Measurements from ENCODE around the gene PTPN4.
A peak's percentile ranks its signal among the peaks of the same experiment; 100 is the strongest.

PTPN4 gene

DNA sequence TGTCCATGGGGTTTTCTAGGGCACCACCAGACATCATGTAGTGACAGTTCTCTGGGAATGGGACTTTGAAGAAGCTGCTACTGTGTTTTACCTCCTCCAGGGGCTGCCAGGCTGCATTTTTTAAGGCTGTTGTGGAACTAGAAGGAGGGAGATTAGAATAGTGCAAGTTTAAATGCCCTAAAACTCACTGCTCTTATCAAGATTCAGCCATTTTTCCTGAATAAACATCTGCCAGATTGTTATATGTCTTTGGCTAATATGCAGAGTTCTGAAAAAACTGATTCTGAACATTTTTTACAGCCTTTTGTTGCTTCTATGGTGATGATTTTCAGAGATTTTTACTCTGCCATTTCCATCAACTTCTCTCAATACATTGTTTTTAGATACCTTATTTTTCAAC lies 244.5 kb downstream of the PTPN4 start:
- Histone ChIP-seq H3K27ac (ENCODE audit: insufficient read depth, low read length, poor library complexity, severe bottlenecking) (no peak overlapping the region), H3K4me1 (ENCODE audit: control insufficient read depth, insufficient read depth, low read length, poor library complexity, severe bottlenecking) (no peaks in the 10 kb centered on the region), H3K9me3 (ENCODE audit: control insufficient read depth, low read length) (no peaks in the 10 kb centered on the region), H3K4me3 (ENCODE audit: insufficient read depth, low read depth, low read length, poor library complexity, severe bottlenecking) (no peak overlapping the region), H3K27me3 (replicated peaks; ENCODE audit: control insufficient read depth, insufficient read depth, low read length, poor library complexity, severe bottlenecking) (no peaks in the 10 kb centered on the region), H3K36me3 (ENCODE audit: control insufficient read depth, insufficient read depth, low read length) (no peaks in the 10 kb centered on the region)
- DNase-seq = no peak

DNA sequence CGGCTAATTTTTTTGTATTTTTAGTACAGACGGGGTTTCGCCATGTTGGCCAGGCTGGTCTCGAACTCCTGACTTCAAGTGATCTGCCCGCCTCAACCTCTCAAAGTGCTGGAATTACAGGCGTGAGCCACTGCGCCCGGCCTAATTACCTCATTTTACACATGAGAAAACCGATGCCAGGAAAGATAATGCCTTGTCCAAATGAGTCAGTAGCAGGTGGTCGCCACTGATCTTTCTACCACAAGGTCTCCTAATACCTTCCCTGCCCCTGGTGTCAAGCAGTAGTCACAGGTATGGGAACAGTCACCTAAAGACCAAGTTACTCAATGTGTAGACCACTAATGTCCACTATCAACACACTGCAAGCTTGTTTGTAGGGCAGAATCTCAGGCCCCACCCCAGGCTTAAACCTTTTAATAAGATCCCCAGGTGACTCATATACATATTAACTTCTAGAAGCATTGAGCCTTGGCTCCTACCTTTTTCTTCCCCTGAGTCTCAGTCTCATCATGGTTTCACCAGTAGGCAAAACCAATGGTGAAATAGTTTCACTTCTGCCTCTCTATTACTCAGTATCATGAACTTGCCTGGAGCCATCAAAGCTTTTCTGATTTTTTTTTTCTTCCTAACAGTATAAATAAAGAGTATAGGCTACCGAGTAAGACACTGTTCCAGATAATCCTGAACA lies 246.3 kb downstream of the PTPN4 start:
- no peak overlapping the region for H3K4me3 ChIP-seq (ENCODE audit: insufficient read depth, low read depth, low read length, poor library complexity, severe bottlenecking)
- no peaks in the 10 kb centered on the region for H3K36me3 ChIP-seq (ENCODE audit: control insufficient read depth, insufficient read depth, low read length)
- H3K9me3 ChIP-seq (ENCODE audit: control insufficient read depth, low read length) = no peaks in the 10 kb centered on the region
- DNase-seq = no peak
- no peaks in the 10 kb centered on the region for H3K4me1 ChIP-seq (ENCODE audit: control insufficient read depth, insufficient read depth, low read length, poor library complexity, severe bottlenecking)
- H3K27ac ChIP-seq (ENCODE audit: insufficient read depth, low read length, poor library complexity, severe bottlenecking) = no peak overlapping the region
- H3K27me3 ChIP-seq (replicated peaks; ENCODE audit: control insufficient read depth, insufficient read depth, low read length, poor library complexity, severe bottlenecking) = no peaks in the 10 kb centered on the region

DNA sequence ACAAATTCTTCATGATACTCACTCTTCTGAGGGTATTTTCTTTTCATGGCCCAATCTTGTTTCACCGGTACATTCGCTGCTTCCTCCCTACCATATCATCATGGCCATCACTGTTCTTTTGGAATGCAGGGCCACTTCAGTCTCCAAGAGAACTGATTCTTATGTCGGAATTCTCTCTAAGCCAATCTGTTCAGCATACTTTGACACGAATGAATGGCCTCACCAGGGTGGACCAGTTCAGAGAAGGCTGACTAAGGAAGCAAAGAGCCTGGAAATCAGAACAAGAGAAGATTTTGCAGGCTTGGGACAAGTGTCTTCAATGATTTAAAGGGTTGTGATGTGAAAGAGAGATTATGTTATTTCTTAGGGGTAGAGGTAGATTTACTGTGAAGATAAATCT lies 248.1 kb downstream of the PTPN4 start:
- no peak for DNase-seq
- Histone ChIP-seq H3K9me3 (ENCODE audit: control insufficient read depth, low read length) (no peaks in the 10 kb centered on the region), H3K36me3 (ENCODE audit: control insufficient read depth, insufficient read depth, low read length) (no peaks in the 10 kb centered on the region), H3K27ac (ENCODE audit: insufficient read depth, low read length, poor library complexity, severe bottlenecking) (no peak overlapping the region), H3K4me1 (ENCODE audit: control insufficient read depth, insufficient read depth, low read length, poor library complexity, severe bottlenecking) (no peaks in the 10 kb centered on the region), H3K27me3 (replicated peaks; ENCODE audit: control insufficient read depth, insufficient read depth, low read length, poor library complexity, severe bottlenecking) (no peaks in the 10 kb centered on the region), H3K4me3 (ENCODE audit: insufficient read depth, low read depth, low read length, poor library complexity, severe bottlenecking) (no peak overlapping the region)

DNA sequence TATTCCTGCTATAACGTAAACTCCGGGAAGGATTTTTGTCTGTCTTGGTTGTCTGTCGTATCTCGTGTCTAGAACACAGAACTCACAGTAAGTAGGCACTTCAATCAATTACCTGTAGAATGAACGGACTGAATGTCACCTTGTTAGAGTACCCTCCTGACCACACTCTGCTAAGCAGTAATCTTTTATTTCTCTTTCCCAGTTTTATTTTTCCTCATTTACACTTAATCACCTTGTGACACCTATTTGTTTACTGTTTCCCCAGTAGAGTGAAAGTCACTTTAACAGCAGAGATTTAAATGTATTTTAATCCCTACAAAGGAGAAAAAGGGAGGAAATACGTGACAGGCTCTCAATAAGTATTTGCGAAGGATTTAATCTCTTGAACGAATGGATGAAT lies 252.6 kb downstream of the PTPN4 start:
- DNase-seq = no peak
- H3K4me3 ChIP-seq (ENCODE audit: insufficient read depth, low read depth, low read length, poor library complexity, severe bottlenecking) = peak overlapping the region; percentile 77
- H3K9me3 ChIP-seq (ENCODE audit: control insufficient read depth, low read length) = no peaks in the 10 kb centered on the region
- no peaks in the 10 kb centered on the region for H3K36me3 ChIP-seq (ENCODE audit: control insufficient read depth, insufficient read depth, low read length)
- peaks cover 5% of the 10 kb centered on the region for H3K4me1 ChIP-seq (ENCODE audit: control insufficient read depth, insufficient read depth, low read length, poor library complexity, severe bottlenecking)
- no peak overlapping the region for H3K27ac ChIP-seq (ENCODE audit: insufficient read depth, low read length, poor library complexity, severe bottlenecking)
- no peaks in the 10 kb centered on the region for H3K27me3 ChIP-seq (replicated peaks; ENCODE audit: control insufficient read depth, insufficient read depth, low read length, poor library complexity, severe bottlenecking)

DNA sequence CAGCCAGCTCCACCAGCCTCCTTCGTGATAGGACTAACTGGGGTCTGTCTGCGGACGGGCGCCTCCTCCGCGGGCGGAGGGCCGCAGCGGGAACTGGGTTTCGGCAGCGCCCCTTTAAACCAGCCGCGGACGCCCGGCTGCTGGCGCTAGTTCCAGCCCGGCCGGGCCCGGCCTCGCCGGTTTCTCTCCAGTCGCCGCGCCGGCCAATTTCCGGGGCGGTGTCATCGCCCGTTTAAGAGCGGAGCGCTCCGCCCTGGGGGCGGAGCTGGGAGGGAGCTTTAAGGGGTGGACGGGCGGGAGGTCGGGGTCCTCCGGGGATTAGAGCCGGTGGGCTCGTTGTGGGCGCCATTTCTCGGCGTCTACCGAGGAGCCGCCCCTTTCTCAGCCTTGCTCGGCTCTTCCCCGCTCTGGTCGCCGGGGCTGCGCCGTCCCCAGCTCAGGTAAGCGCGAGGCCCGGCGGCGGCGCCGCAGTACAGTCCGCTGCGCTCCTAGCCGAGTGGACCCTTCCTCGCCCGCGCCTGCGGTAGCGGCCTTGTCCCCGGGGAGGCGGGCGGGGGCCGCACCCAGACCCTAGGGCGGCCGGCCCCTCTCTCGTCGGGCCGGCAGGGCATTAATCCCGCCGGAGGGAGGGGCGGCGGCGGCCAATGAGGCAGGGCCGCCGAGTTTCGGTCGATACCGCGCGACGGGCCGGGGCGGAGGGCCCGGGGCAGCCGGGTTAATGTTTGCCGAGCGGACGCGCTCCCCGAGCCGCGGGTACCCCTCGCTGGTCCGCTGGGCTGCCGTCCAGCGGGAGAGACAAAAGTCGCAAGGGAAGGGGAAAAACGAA lies 253.3 kb downstream of the PTPN4 start, which contains the start of gene EPB41L5:
EPB41L5 (plus strand) TSS at position 307 of the 826 bp plus-strand sequence. CDS start 6,008 bp downstream, outside the sequence.
- Histone ChIP-seq H3K4me1 (ENCODE audit: control insufficient read depth, insufficient read depth, low read length, poor library complexity, severe bottlenecking) (peaks cover 5% of the 10 kb centered on the region), H3K27ac (ENCODE audit: insufficient read depth, low read length, poor library complexity, severe bottlenecking) (peak within 1 kb of the TSS; percentile 58), H3K27me3 (replicated peaks; ENCODE audit: control insufficient read depth, insufficient read depth, low read length, poor library complexity, severe bottlenecking) (no peaks in the 10 kb centered on the region), H3K4me3 (ENCODE audit: insufficient read depth, low read depth, low read length, poor library complexity, severe bottlenecking) (peak within 1 kb of the TSS; percentile 77), H3K36me3 (ENCODE audit: control insufficient read depth, insufficient read depth, low read length) (no peaks in the 10 kb centered on the region), H3K9me3 (ENCODE audit: control insufficient read depth, low read length) (no peaks in the 10 kb centered on the region)
- DNase-seq = peak; percentile 60 to 67 (median 65)

DNA sequence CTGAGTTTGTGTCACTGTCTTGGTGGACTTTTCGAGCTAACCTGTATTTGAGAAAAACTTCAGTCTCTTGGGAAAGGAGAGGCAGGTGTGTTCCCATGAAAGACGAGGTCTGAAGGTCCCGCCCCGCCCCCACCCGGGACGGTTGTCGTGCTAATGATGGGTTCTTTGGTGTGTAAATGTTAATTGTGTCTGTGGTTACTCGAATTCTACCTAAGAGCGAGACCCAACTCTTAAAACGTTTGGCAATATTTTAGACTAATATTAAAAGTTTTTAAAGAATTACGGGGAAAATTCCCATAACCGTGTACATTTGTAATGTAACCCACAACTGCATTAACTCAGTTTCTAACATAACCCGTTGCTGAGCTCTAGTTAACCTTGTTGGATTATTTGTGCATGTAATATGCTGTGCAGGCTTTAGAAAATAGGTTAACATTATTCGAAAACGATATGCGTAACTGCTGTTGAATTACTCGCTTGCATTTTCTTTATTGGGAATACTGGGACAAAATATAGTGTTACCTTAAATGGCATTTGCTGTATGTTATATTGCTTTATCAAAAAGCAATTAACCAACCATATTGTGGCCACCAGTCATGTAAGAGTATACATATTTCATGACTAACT lies 254.0 kb downstream of the PTPN4 start:
- no peaks in the 10 kb centered on the region for H3K9me3 ChIP-seq (ENCODE audit: control insufficient read depth, low read length)
- DNase-seq = no peak
- H3K4me3 ChIP-seq (ENCODE audit: insufficient read depth, low read depth, low read length, poor library complexity, severe bottlenecking) = peak overlapping the region; percentile 77
- H3K4me1 ChIP-seq (ENCODE audit: control insufficient read depth, insufficient read depth, low read length, poor library complexity, severe bottlenecking) = peaks cover 5% of the 10 kb centered on the region
- peak overlapping the region; percentile 58 for H3K27ac ChIP-seq (ENCODE audit: insufficient read depth, low read length, poor library complexity, severe bottlenecking)
- H3K27me3 ChIP-seq (replicated peaks; ENCODE audit: control insufficient read depth, insufficient read depth, low read length, poor library complexity, severe bottlenecking) = no peaks in the 10 kb centered on the region
- no peaks in the 10 kb centered on the region for H3K36me3 ChIP-seq (ENCODE audit: control insufficient read depth, insufficient read depth, low read length)

DNA sequence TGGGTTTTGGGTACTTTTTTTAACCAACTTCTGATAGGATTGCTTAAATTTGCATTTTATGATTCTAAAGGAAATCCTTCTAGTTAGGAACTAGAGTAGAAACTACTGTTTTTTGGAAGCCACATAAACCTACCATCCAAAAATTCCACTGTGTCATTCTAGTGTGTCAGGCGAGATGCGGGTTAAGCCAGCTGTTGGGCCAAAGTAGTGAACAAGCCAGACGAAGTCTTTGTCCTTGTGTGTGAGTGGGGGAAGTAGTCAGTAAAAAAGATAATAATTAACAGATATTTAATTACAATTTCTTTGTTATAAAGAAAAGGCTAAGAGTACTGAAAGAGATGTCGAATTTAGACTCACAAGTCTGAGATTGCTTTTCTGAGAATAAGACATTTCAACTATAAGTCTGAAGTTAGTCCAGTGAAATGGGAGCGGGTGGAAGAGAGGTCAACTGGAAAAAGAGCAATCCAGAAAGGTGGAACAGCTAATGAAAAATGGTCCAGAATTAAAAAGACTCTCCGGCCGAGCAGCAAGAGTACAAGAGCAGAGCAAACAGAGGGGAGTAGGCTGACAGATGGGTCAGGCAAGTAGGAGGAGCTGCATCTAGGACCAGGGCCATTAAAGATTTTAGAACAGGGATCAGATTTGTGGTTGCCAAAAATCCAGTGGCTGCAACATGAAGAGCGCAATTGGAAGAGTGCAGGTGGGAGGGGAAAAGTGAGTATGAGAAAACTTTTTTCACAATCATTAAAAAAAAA lies 254.7 kb downstream of the PTPN4 start:
- no peaks in the 10 kb centered on the region for H3K9me3 ChIP-seq (ENCODE audit: control insufficient read depth, low read length)
- no peak overlapping the region for H3K4me3 ChIP-seq (ENCODE audit: insufficient read depth, low read depth, low read length, poor library complexity, severe bottlenecking)
- H3K27me3 ChIP-seq (replicated peaks; ENCODE audit: control insufficient read depth, insufficient read depth, low read length, poor library complexity, severe bottlenecking) = no peaks in the 10 kb centered on the region
- DNase-seq = no peak
- no peaks in the 10 kb centered on the region for H3K36me3 ChIP-seq (ENCODE audit: control insufficient read depth, insufficient read depth, low read length)
- no peak overlapping the region for H3K27ac ChIP-seq (ENCODE audit: insufficient read depth, low read length, poor library complexity, severe bottlenecking)
- H3K4me1 ChIP-seq (ENCODE audit: control insufficient read depth, insufficient read depth, low read length, poor library complexity, severe bottlenecking) = peaks cover 5% of the 10 kb centered on the region

DNA sequence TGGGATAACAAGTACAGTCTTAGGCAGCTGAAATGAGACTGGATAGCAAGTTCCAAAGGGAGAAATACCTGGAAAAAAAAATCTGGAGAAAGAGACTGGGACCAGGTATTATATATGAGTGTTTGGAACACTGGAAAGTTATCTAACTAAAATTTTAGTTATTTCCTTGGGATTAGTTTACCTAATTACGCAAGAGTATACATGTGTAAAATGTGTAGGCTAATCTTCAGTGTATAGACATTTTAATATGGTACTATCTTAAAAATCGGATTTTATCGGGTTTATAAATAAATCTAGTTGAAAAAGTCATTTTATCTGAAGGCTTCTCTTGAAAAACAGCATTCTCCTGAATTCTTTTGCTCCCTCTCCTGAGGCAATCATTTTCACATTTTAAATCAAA lies 257.1 kb downstream of the PTPN4 start:
- no peak for DNase-seq
- H3K4me3 ChIP-seq (ENCODE audit: insufficient read depth, low read depth, low read length, poor library complexity, severe bottlenecking) = no peak overlapping the region
- H3K27ac ChIP-seq (ENCODE audit: insufficient read depth, low read length, poor library complexity, severe bottlenecking) = no peak overlapping the region
- no peaks in the 10 kb centered on the region for H3K27me3 ChIP-seq (replicated peaks; ENCODE audit: control insufficient read depth, insufficient read depth, low read length, poor library complexity, severe bottlenecking)
- no peaks in the 10 kb centered on the region for H3K36me3 ChIP-seq (ENCODE audit: control insufficient read depth, insufficient read depth, low read length)
- H3K4me1 ChIP-seq (ENCODE audit: control insufficient read depth, insufficient read depth, low read length, poor library complexity, severe bottlenecking) = peaks cover 5% of the 10 kb centered on the region
- no peaks in the 10 kb centered on the region for H3K9me3 ChIP-seq (ENCODE audit: control insufficient read depth, low read length)

DNA sequence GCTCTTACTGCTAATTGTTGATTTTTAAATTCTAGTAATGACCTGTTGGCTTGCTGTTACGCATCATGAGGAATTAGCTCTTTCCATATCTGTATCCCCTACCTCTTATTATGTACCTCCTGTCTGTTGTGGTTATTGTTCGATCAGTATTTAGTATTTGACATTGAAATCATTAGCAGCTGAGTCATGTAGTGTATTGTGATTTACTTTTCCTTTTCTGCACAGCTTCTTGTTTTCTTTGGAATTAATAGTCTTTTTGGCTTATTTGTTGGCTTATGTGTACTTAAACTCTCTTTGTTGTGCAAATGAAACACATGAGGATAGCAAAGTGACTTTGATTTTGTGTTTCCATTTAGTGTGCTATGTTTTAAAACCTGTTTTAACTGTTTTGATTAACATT lies 257.5 kb downstream of the PTPN4 start:
- H3K27ac ChIP-seq (ENCODE audit: insufficient read depth, low read length, poor library complexity, severe bottlenecking) = no peak overlapping the region
- no peaks in the 10 kb centered on the region for H3K9me3 ChIP-seq (ENCODE audit: control insufficient read depth, low read length)
- DNase-seq = no peak
- peaks cover 5% of the 10 kb centered on the region for H3K4me1 ChIP-seq (ENCODE audit: control insufficient read depth, insufficient read depth, low read length, poor library complexity, severe bottlenecking)
- H3K27me3 ChIP-seq (replicated peaks; ENCODE audit: control insufficient read depth, insufficient read depth, low read length, poor library complexity, severe bottlenecking) = no peaks in the 10 kb centered on the region
- no peaks in the 10 kb centered on the region for H3K36me3 ChIP-seq (ENCODE audit: control insufficient read depth, insufficient read depth, low read length)
- H3K4me3 ChIP-seq (ENCODE audit: insufficient read depth, low read depth, low read length, poor library complexity, severe bottlenecking) = no peak overlapping the region
